K562 (cell line): Measurements from ENCODE around the gene CHIC2. TPM values are rescaled to one million over a fixed set of nuclear protein-coding genes. Genes with fewer than 3 reads are reported as not detected.

Experiments
- CBX3 ChIP-seq, 2 experiments: IDR thresholded peaks; 1 replicate in 1 of 2; 2 replicates in 1 of 2; pipeline ENCODE4 v1.6.1; 2012; ENCODE audit warnings: inconsistent platforms in 2 of 2, low read length in 2 of 2, borderline replicate concordance in 1 of 2, control low read depth in 1 of 2
- CLOCK ChIP-seq: fragments of 250-450 bp; sonication (Bioruptor Pico); IDR thresholded peaks from 2 replicates; pipeline ENCODE4 v1.4.0; 2020; ENCODE audit warnings: mild to moderate bottlenecking, moderate library complexity, borderline replicate concordance
- HEY1 ChIP-seq: fragments of 250-450 bp; sonication (Bioruptor Pico); IDR thresholded peaks from 2 replicates; pipeline ENCODE4 v1.5.0; 2020; ENCODE audit warnings: mild to moderate bottlenecking, moderate library complexity, borderline replicate concordance
- IRF1 ChIP-seq: sonication (generic); formaldehyde crosslinking; IDR thresholded peaks from 2 replicates; pipeline ENCODE4 v1.8.0; 2022; ENCODE audit warnings: missing genetic modification reagents, mild to moderate bottlenecking, borderline replicate concordance
- MCM3 ChIP-seq: fragments of 450-650 bp; IDR thresholded peaks from 2 replicates; pipeline ENCODE4 v1.6.1; 2016
- PYGO2 ChIP-seq: fragments of 450-650 bp; IDR thresholded peaks from 2 replicates; pipeline ENCODE4 v1.6.1; 2016; ENCODE audit warnings: mild to moderate bottlenecking, missing genetic modification characterization, moderate library complexity, missing compliant biosample characterization
- SMARCE1 ChIP-seq: fragments of 450-650 bp; IDR thresholded peaks from 2 replicates; pipeline ENCODE4 v1.7.1; 2016; ENCODE audit warnings: mild to moderate bottlenecking
- ZNF133 ChIP-seq: fragments of 250-450 bp; sonication (Bioruptor Pico); IDR thresholded peaks from 2 replicates; pipeline ENCODE4 v1.4.0; 2020; ENCODE audit warnings: mild to moderate bottlenecking
- ZNF318 ChIP-seq, 2 experiments: fragments of 450-650 bp; IDR thresholded peaks; 2 replicates each; pipeline ENCODE4 v1.6.1; 2016; ENCODE audit warnings: mild to moderate bottlenecking in 2 of 2, borderline replicate concordance in 1 of 2, low read depth in 1 of 2, moderate library complexity in 1 of 2
- ZNF511 ChIP-seq: sonication (generic); formaldehyde crosslinking; IDR thresholded peaks from 2 replicates; pipeline ENCODE4 v1.8.0; 2022; ENCODE audit warnings: mild to moderate bottlenecking, missing genetic modification reagents
- ZNF592 ChIP-seq: fragments of 450-650 bp; IDR thresholded peaks from 2 replicates; pipeline ENCODE4 v1.6.1; 2017; ENCODE audit warnings: antibody characterized with exemption, mild to moderate bottlenecking
- polyA plus RNA-seq, 8 experiments: library from polyadenylated mRNA; depleted of rRNA in 4 of 8; stranded (reverse) in 5 of 8; unstranded in 3 of 8; fragments of >200 nt; fragmentation: Nextera tagmentation in 2 of 8; fragmentation: Illumina TruSeq in 1 of 8; extraction: Ambion mirVana in 2 of 8; extraction: Trizol in 1 of 8; gene quantifications; 2 replicates each; pipeline versions ENCODE4 v1.2.1 to v1.2.3, GENCODE V29; 2011 to 2014; ENCODE audit warnings: inconsistent platforms in 1 of 8, missing spikeins in 1 of 8
- total RNA-seq, 7 experiments: library from RNA; depleted of rRNA in 6 of 7; stranded (reverse); fragments of >200 nt in 6 of 7; fragmentation: Illumina TruSeq in 2 of 7; extraction: Trizol in 2 of 7; gene quantifications; 2 replicates each; pipeline versions ENCODE4 v1.2.1 to v1.2.3, GENCODE V29; 2011 to 2021; ENCODE audit warnings: low replicate concordance in 1 of 7

The CHIC2 gene
- total and polyA plus RNA-seq, 9 of the 15 experiments (the other 6 are each of a cell fraction or from before 2014, with no cell fraction given) = 0.89 to 25.1 (median 12.1) TPM

GRCh38 chr4:54066718-54067129 is 2.3 kb upstream of the CHIC2 start (continued):
- TF ChIP-seq ZNF592 = no peak
- no peak for TF ChIP-seq PYGO2 (tag)
- TF ChIP-seq IRF1 = no peak
- no peak for TF ChIP-seq HEY1 (CRISPR knock-in tag)
- no peak for TF ChIP-seq CLOCK (CRISPR knock-in tag)
- TF ChIP-seq CBX3 (IDR thresholded peaks at IDR 0.05; ENCODE audit: borderline replicate concordance in 1 of 2, low read length in 2 of 2) = peak in 1 of 2 experiments; percentile 59; a peak in 1 of 3 replicates
- TF ChIP-seq ZNF133 (CRISPR knock-in tag) = no peak
- TF ChIP-seq ZNF318 (IDR thresholded peaks at IDR 0.05; ENCODE audit: borderline replicate concordance in 1 of 2, low read depth in 1 of 2) = no peak
- peak; percentile 67 for TF ChIP-seq SMARCE1
- TF ChIP-seq MCM3 = no peak
- no peak for TF ChIP-seq ZNF511 (CRISPR knock-in tag)
